Spleen (tissue), 11 donors: ENCODE measurements around the gene ATOX1. TPM values are rescaled to one million over a fixed set of nuclear protein-coding genes. Genes with fewer than 3 reads are reported as not detected.
"Not testable (repeated sequence)": the region's sequence is repeated elsewhere in the genome, so short reads cannot be mapped to it uniquely, and the experiment has no call there.

Source experiments
- DNase-seq: peaks from one replicate; pipeline ENCODE4 v3.0.0-alpha.2; 2020
- H3K27ac ChIP-seq, 8 donors: fragments of 200-600 bp; sonication (generic) in 7 of 8; 1 replicate in 4 of 8; 2 replicates in 4 of 8; pipeline versions ENCODE4 v1.5.0 to v1.8.0; 2016 to 2021; ENCODE audit warnings: inconsistent platforms in 4 of 8, mild to moderate bottlenecking in 4 of 8, moderate library complexity in 1 of 8
- H3K27me3 ChIP-seq, 7 donors: fragments of 200-600 bp; sonication (generic) in 6 of 7; replicated peaks in 1 of 7; 1 replicate in 4 of 7; 2 replicates in 3 of 7; pipeline versions ENCODE4 v1.5.0 to v1.8.0; 2016 to 2021; ENCODE audit warnings: inconsistent platforms in 3 of 7, mild to moderate bottlenecking in 1 of 7
- H3K36me3 ChIP-seq, 6 donors: fragments of 200-600 bp; sonication (generic) in 5 of 6; 1 replicate in 4 of 6; 2 replicates in 2 of 6; pipeline versions ENCODE4 v1.5.0 to v1.8.0; 2016 to 2021; ENCODE audit warnings: inconsistent platforms in 2 of 6
- H3K4me1 ChIP-seq, 6 donors: fragments of 200-600 bp; sonication (generic) in 5 of 6; 1 replicate in 3 of 6; 2 replicates in 3 of 6; pipeline versions ENCODE4 v1.5.0 to v1.8.0; 2016 to 2021; ENCODE audit warnings: inconsistent platforms in 3 of 6
- H3K4me3 ChIP-seq, 8 donors: fragments of 200-600 bp; sonication (generic) in 7 of 8; 1 replicate in 4 of 8; 2 replicates in 4 of 8; pipeline versions ENCODE4 v1.5.0 to v1.8.0; 2016 to 2021; ENCODE audit warnings: inconsistent platforms in 4 of 8, mild to moderate bottlenecking in 4 of 8, moderate library complexity in 2 of 8
- H3K9me3 ChIP-seq, 8 donors: fragments of 200-600 bp; sonication (generic) in 7 of 8; 1 replicate in 4 of 8; 2 replicates in 4 of 8; pipeline versions ENCODE4 v1.5.0 to v1.8.0; 2016 to 2021; ENCODE audit warnings: inconsistent platforms in 4 of 8
- CTCF ChIP-seq, 11 experiments: fragments of 200-600 bp in 7 of 11; fragments of 450-650 bp in 4 of 11; sonication (generic) in 4 of 11; IDR thresholded peaks in 8 of 11; conservative IDR thresholded peaks in 3 of 11; 1 replicate in 7 of 11; 2 replicates in 4 of 11; pipeline versions ENCODE4 v1.4.0 to v1.8.0; 2016 to 2021; ENCODE audit warnings: antibody characterized with exemption in 11 of 11, inconsistent platforms in 4 of 11, mild to moderate bottlenecking in 1 of 11
- POLR2A ChIP-seq, 3 donors: fragments of 450-650 bp; IDR thresholded peaks; one replicate each; pipeline ENCODE4 v1.5.1; 2017; ENCODE audit warnings: antibody characterized with exemption in 3 of 3, mild to moderate bottlenecking in 1 of 3
- POLR2AphosphoS5 ChIP-seq, 3 donors: sonication (generic); formaldehyde crosslinking; IDR thresholded peaks; one replicate each; pipeline ENCODE4 v1.5.1; 2017; ENCODE audit warnings: antibody characterized with exemption in 3 of 3
- WGBS, 5 donors: extraction: QIAGEN DNeasy Blood & Tissue Kit in 3 of 5; methylation state at CpG; one replicate each; pipeline versions ENCODE4 v1.1.5 to v1.1.7; 2013 to 2018; 5-methylcytosine and 5-hydroxymethylcytosine counted together
- intact Hi-C: fragments of 100-400 bp; cut with DNase I; formaldehyde crosslinking; loops from one replicate; pipeline ENCODE4 v1.15.0; 2023; ENCODE audit warnings: low total_unique reads
- polyA plus RNA-seq, 3 donors: library from polyadenylated mRNA; stranded (reverse); fragments of 200-250 nt; gene quantifications; one replicate each; pipeline ENCODE4 v1.2.1, GENCODE V29; 2013
- total RNA-seq, 7 donors: library from RNA; depleted of rRNA in 3 of 7; stranded (reverse); fragments of >200 nt in 3 of 7; fragmentation: NEBNext Ultra II Directional in 4 of 7; extraction: Animal tissue kit (Norgen Biotek cat#: 25700) in 4 of 7; gene quantifications; one replicate each; pipeline versions ENCODE4 v1.1.0 to v1.2.1, GENCODE V29; 2016 to 2021
- donor health status: healthy with polysubstance abuse.
- donor health status: DM: no; HTN: no; CAD: no; lungs with moderate emphysema.
- donor health status: DM: no; HTN: no; CAD: no.
- donor health status: Bipolar disorder and iron deficiency.
- donor health status: healthy.
- donor health status: DM: no; HTN: no; CAD: no.
- donor health status: DM: yes; HTN: yes; CAD: no.

The ATOX1 gene
- total and polyA plus RNA-seq, 10 donors = 63.7 to 263 (median 95.5) TPM

- 76 to 100% (median 96%) methylated on average over 1 of the region's 1 CpG for WGBS, 5 donors
- DNase-seq = no peak
- no peak overlapping the region for H3K27ac ChIP-seq
- H3K4me1 ChIP-seq = peaks cover 7 to 35% (median 14%) of the 10 kb centered on the region in 6 donors
- intact Hi-C loops = no loop called here
- peaks cover 0 to 2% (median 0%) of the 10 kb centered on the region in 8 donors for H3K9me3 ChIP-seq
- H3K36me3 ChIP-seq = peaks cover 0 to 47% (median 3%) of the 10 kb centered on the region in 6 donors
- TF ChIP-seq CTCF (IDR thresholded peaks at IDR 0.05 in 8 of 11, conservative IDR thresholded peaks at IDR 0.05 in 3 of 11) = no peak
- TF ChIP-seq POLR2A (IDR thresholded peaks at IDR 0.05) = no peak
- no peak for TF ChIP-seq POLR2AphosphoS5 (IDR thresholded peaks at IDR 0.05)
- H3K4me3 ChIP-seq = no peak overlapping the region
- H3K27me3 ChIP-seq = no peaks in the 10 kb centered on the region
These were observed 22.8 kb downstream of the ATOX1 start for GRCh38 chr5:151735646-151736045.

DNA sequence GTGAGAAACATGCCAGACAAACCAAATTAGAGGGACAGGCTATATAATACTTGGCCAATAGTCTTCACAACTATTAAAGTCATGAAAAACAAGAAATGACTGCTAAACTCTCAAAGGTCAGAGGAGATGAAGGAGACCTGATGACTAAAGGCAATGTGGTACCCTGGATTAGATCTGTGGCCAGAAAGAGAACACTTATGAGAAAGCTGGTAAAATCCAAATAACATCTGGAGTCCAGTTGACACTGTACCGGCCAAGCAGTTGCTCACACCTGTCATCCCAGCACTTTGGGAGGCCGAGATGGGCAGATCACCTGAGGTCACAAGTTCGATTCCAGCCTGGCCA lies 24.4 kb downstream of the ATOX1 start:
- 94 to 98% (median 95%) methylated on average over 3 of the region's 3 CpGs for WGBS, 5 donors
- H3K4me3 ChIP-seq = no peak overlapping the region
- TF ChIP-seq CTCF (IDR thresholded peaks at IDR 0.05 in 8 of 11, conservative IDR thresholded peaks at IDR 0.05 in 3 of 11) (no peak), POLR2AphosphoS5 (IDR thresholded peaks at IDR 0.05) (no peak), POLR2A (IDR thresholded peaks at IDR 0.05) (no peak)
- H3K27me3 ChIP-seq = no peaks in the 10 kb centered on the region
- peaks cover 0 to 18% (median 13%) of the 10 kb centered on the region in 8 donors for H3K9me3 ChIP-seq
- H3K27ac ChIP-seq = no peak overlapping the region
- peaks cover 0 to 49% (median 3%) of the 10 kb centered on the region in 6 donors for H3K36me3 ChIP-seq
- peaks cover 0 to 19% (median 4%) of the 10 kb centered on the region in 6 donors for H3K4me1 ChIP-seq
- no peak for DNase-seq
- intact Hi-C loops = no loop called here

GRCh38 chr5:151733358-151734063 lies 24.9 kb downstream of the ATOX1 start:
- Histone ChIP-seq H3K9me3 (peaks cover 0 to 19% (median 13%) of the 10 kb centered on the region in 8 donors), H3K4me1 (peaks cover 0 to 14% (median 3%) of the 10 kb centered on the region in 6 donors), H3K27me3 (no peaks in the 10 kb centered on the region), H3K4me3 (no peak overlapping the region), H3K36me3 (peaks cover 0 to 48% (median 3%) of the 10 kb centered on the region in 6 donors), H3K27ac (no peak overlapping the region)
- WGBS, 5 donors = 89 to 93% (median 91%) methylated on average over 9 of the region's 9 CpGs
- intact Hi-C loops = no loop called here
- no peak for DNase-seq
- TF ChIP-seq POLR2AphosphoS5 (IDR thresholded peaks at IDR 0.05) = no peak
- no peak for TF ChIP-seq CTCF (IDR thresholded peaks at IDR 0.05 in 8 of 11, conservative IDR thresholded peaks at IDR 0.05 in 3 of 11)
- no peak for TF ChIP-seq POLR2A (IDR thresholded peaks at IDR 0.05)

DNA sequence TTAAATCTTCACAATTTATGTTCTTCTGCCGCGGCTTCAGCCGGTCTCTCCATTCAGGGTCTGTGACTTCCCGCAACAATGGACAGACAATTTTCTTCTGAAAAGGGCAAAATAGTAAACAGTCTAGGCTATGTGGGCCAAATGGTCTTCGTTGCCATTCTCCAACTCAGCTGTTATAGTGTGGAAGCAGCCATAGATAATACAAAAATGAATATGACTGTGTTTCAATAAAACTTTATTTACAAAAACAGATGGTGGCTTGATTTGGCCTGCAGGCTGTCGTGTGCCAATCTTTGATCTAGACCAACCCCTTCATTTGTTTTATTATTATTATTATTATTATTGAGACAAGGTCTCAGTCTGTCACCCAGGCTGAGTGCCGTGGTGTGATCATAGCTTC lies 28.1 kb downstream of the ATOX1 start:
- intact Hi-C loops = no loop called here
- 89 to 94% (median 90%) methylated on average over 7 of the region's 7 CpGs for WGBS, 5 donors

GRCh38 chr5:151729597-151729996 lies 28.8 kb downstream of the ATOX1 start:
- H3K4me1 ChIP-seq, intact Hi-C loops, DNase-seq, H3K27me3 ChIP-seq, H3K4me3 ChIP-seq, H3K27ac ChIP-seq: not testable (repeated sequence)
- 77 to 87% (median 78%) methylated on average over 5 of the region's 5 CpGs for WGBS, 5 donors
- Histone ChIP-seq H3K36me3 (peaks cover 0 to 27% (median 3%) of the 10 kb centered on the region in 6 donors), H3K9me3 (peaks cover 0 to 19% (median 13%) of the 10 kb centered on the region in 8 donors)

More for the DNA sequence above, 28.1 kb downstream of the ATOX1 start:
- no peak overlapping the region for H3K27ac ChIP-seq
- H3K4me3 ChIP-seq = no peak overlapping the region
- H3K4me1 ChIP-seq = peaks cover 0 to 3% (median 0%) of the 10 kb centered on the region in 6 donors
- no peaks in the 10 kb centered on the region for H3K27me3 ChIP-seq
- DNase-seq = no peak
- TF ChIP-seq POLR2AphosphoS5 (IDR thresholded peaks at IDR 0.05) = no peak
- TF ChIP-seq CTCF (IDR thresholded peaks at IDR 0.05 in 8 of 11, conservative IDR thresholded peaks at IDR 0.05 in 3 of 11) = no peak
- TF ChIP-seq POLR2A (IDR thresholded peaks at IDR 0.05) = no peak
- peaks cover 0 to 27% (median 3%) of the 10 kb centered on the region in 6 donors for H3K36me3 ChIP-seq
- H3K9me3 ChIP-seq = peaks cover 0 to 19% (median 13%) of the 10 kb centered on the region in 8 donors
